Loucy (cell line): ENCODE measurements around the gene LRRC59.

Experiments used
- EZH2phosphoT487 ChIP-seq: fragments of 200-600 bp; IDR thresholded peaks from 2 replicates; pipeline ENCODE4 v1.6.1; 2018; ENCODE audit warnings: antibody characterized with exemption, mild to moderate bottlenecking, moderate library complexity, borderline replicate concordance
- TF ChIP-seq, protein P1 (sequence below): fragments of 200-600 bp; sonication (generic); conservative IDR thresholded peaks from 2 replicates; pipeline ENCODE4 v1.5.1; 2014; ENCODE audit warnings: mild to moderate bottlenecking, antibody characterized with exemption, low read length

DNA sequence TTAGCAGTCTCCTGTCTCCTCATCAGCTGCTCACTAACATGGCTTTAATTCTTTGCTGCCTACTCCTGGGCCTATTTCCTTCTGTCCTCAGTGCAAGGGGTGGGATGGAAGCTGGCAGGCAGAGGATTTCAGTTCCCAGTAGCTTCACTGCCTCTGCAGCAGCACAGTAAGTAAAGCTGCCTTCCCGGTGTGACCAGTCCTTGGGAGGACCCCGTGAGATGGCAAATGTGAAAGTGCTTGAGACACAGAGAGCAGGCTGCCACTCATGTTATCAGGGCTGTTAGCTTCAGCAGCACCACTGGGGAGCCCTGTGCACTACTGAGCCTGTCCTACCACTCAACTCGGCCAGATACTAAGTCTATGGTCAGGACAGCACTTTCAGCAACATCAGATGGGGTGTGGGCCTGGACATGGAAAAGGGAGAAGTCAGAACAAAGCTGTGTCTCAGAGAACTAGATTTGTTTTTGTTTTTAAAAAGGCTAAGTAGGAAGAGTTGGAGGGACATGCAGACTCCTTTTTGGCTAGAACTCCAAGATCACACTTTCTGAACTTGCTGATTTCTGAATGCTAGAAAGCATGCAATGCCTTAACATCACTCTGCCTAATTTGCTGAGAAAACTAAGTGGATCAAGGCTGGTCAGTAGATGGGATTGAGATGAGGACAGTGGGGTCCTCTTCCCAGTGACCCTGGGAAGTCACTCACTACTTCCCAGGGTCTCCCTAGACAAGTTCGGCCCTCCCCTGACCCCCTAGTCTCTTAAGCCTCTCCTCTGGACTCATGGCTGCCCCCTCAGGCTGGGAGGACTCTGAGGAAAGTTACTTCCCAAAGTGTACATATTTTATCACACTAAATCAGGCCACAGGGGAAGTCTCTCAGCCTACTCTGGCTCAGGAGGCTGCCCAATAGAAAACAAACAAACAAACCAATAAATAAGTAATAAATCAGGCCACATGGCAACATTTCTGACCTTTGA, 29.8 kb upstream of the LRRC59 start:
- TF ChIP-seq, protein P1, sequence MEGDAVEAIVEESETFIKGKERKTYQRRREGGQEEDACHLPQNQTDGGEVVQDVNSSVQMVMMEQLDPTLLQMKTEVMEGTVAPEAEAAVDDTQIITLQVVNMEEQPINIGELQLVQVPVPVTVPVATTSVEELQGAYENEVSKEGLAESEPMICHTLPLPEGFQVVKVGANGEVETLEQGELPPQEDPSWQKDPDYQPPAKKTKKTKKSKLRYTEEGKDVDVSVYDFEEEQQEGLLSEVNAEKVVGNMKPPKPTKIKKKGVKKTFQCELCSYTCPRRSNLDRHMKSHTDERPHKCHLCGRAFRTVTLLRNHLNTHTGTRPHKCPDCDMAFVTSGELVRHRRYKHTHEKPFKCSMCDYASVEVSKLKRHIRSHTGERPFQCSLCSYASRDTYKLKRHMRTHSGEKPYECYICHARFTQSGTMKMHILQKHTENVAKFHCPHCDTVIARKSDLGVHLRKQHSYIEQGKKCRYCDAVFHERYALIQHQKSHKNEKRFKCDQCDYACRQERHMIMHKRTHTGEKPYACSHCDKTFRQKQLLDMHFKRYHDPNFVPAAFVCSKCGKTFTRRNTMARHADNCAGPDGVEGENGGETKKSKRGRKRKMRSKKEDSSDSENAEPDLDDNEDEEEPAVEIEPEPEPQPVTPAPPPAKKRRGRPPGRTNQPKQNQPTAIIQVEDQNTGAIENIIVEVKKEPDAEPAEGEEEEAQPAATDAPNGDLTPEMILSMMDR = peak; percentile 81
- TF ChIP-seq EZH2phosphoT487 = no peak
